ENCODE measurements around the gene CEBPE.

Gene CEBPE

GRCh38 chr14:23118506-23119362 is at the start of gene CEBPE:
Gene CEBPE, minus strand, starts transcription at chr14:23119255. Its CDS starts 164 bp downstream, at chr14:23119091.
- DNase-seq, result no peak

- no peak for DNase-seq
Measured at GRCh38 chr14:23168246-23168645, 49.2 kb upstream of the CEBPE start.

GRCh38 chr14:23167116-23167847 is 48.2 kb upstream of the CEBPE start:
- no peak for DNase-seq

GRCh38 chr14:23164949-23165348 is 45.9 kb upstream of the CEBPE start:
- no peak for DNase-seq

GRCh38 chr14:23164250-23164649 is 45.2 kb upstream of the CEBPE start:
- no peak for DNase-seq

GRCh38 chr14:23163830-23164229 is 44.8 kb upstream of the CEBPE start:
- no peak for DNase-seq

GRCh38 chr14:23162800-23163199 is 43.7 kb upstream of the CEBPE start:
- DNase-seq, result no peak

- DNase-seq, result no peak
Measured at GRCh38 chr14:23162005-23162404, 43.0 kb upstream of the CEBPE start.

- DNase-seq, result peak; percentile 54
Measured at GRCh38 chr14:23160924-23161522, 42.0 kb upstream of the CEBPE start.

- DNase-seq, result no peak
Measured at GRCh38 chr14:23159532-23159931, 40.5 kb upstream of the CEBPE start.

GRCh38 chr14:23158779-23159178 is 39.7 kb upstream of the CEBPE start:
- DNase-seq, result no peak

- DNase-seq, result no peak
Measured at GRCh38 chr14:23154964-23155587, 36.0 kb upstream of the CEBPE start.

GRCh38 chr14:23153851-23154796 is 35.1 kb upstream of the CEBPE start:
- DNase-seq, result no peak

- DNase-seq, result no peak
Measured at GRCh38 chr14:23151342-23151741, 32.3 kb upstream of the CEBPE start.

GRCh38 chr14:23149745-23150144 is 30.7 kb upstream of the CEBPE start:
- DNase-seq, result no peak

GRCh38 chr14:23148591-23149249 is 29.7 kb upstream of the CEBPE start:
- DNase-seq, result no peak

GRCh38 chr14:23147676-23148075 is 28.6 kb upstream of the CEBPE start:
- DNase-seq, result no peak

- DNase-seq, result no peak
Measured at GRCh38 chr14:23146980-23147379, 27.9 kb upstream of the CEBPE start.

GRCh38 chr14:23146351-23146910 is 27.4 kb upstream of the CEBPE start:
- DNase-seq, result no peak

GRCh38 chr14:23145794-23146350 is 26.8 kb upstream of the CEBPE start:
- no peak for DNase-seq

- DNase-seq, result no peak
Measured at GRCh38 chr14:23143911-23144310, 24.9 kb upstream of the CEBPE start.
